DOHH2 (cell line): ENCODE measurements around the gene ACTR1B.
A peak's percentile ranks its signal among the peaks of the same experiment; 100 is the strongest.

Experiments
- H3F3A ChIP-seq: fragments of 200-600 bp; sonication (generic), shearing (Covaris generic); 2 replicates; pipeline ENCODE4 v1.6.0; 2016; ENCODE audit warnings: antibody characterized with exemption, mild to moderate bottlenecking; ENCODE audit not compliant: control insufficient read depth, insufficient read depth
- H3K27ac ChIP-seq: fragments of 200-600 bp; sonication (generic); 2 replicates; pipeline ENCODE4 v1.5.1; 2014; ENCODE audit warnings: low read depth, mild to moderate bottlenecking, low read length, moderate library complexity
- H3K27me3 ChIP-seq: fragments of 200-600 bp; sonication (generic); 2 replicates; pipeline ENCODE4 v1.6.1; 2014; ENCODE audit warnings: mild to moderate bottlenecking, low read length, mixed read lengths; ENCODE audit not compliant: control insufficient read depth
- H3K36me3 ChIP-seq: fragments of 200-600 bp; sonication (generic); 2 replicates; pipeline ENCODE4 v1.6.1; 2014; ENCODE audit warnings: mild to moderate bottlenecking, low read length, moderate library complexity, mixed read lengths; ENCODE audit not compliant: control insufficient read depth
- H3K4me1 ChIP-seq: fragments of 200-600 bp; sonication (generic); 2 replicates; pipeline ENCODE4 v1.6.1; 2014; ENCODE audit warnings: mild to moderate bottlenecking, low read length, mixed read lengths; ENCODE audit not compliant: control insufficient read depth
- H3K4me2 ChIP-seq: fragments of 200-600 bp; sonication (generic); 2 replicates; pipeline ENCODE4 v1.6.0; 2014; ENCODE audit warnings: mild to moderate bottlenecking, low read length, moderate library complexity
- H3K4me3 ChIP-seq: fragments of 200-600 bp; sonication (generic); 2 replicates; pipeline ENCODE4 v1.5.1; 2014; ENCODE audit warnings: mild to moderate bottlenecking, low read length, mixed read lengths
- H3K79me2 ChIP-seq: fragments of 200-600 bp; sonication (generic); 2 replicates; pipeline ENCODE4 v1.6.1; 2014; ENCODE audit warnings: mild to moderate bottlenecking, low read length, mixed read lengths; ENCODE audit not compliant: control insufficient read depth
- H3K9me2 ChIP-seq: fragments of 200-600 bp; sonication (generic); replicated peaks from 2 replicates; pipeline ENCODE4 v1.6.1; 2014; ENCODE audit warnings: mild to moderate bottlenecking, low read length, mixed read lengths; ENCODE audit not compliant: control insufficient read depth
- H3K9me3 ChIP-seq: fragments of 200-600 bp; sonication (generic); 2 replicates; pipeline ENCODE4 v1.6.1; 2014; ENCODE audit warnings: antibody characterized with exemption, low read length, mixed read lengths; ENCODE audit not compliant: control insufficient read depth, insufficient read depth
- H4K20me1 ChIP-seq: fragments of 200-600 bp; sonication (generic); 2 replicates; pipeline ENCODE4 v1.6.0; 2014; ENCODE audit warnings: low read depth, mild to moderate bottlenecking, antibody characterized with exemption, low read length, moderate library complexity; ENCODE audit not compliant: control insufficient read depth, insufficient read depth
- EZH2phosphoT487 ChIP-seq: fragments of 200-600 bp; sonication (generic); IDR thresholded peaks from 2 replicates; pipeline ENCODE4 v1.6.1; 2017; ENCODE audit warnings: borderline replicate concordance, mild to moderate bottlenecking, antibody characterized with exemption, low read length, moderate library complexity, mixed read lengths
- TF ChIP-seq, protein P1 (sequence below): fragments of 200-600 bp; sonication (generic); IDR thresholded peaks from one replicate; pipeline ENCODE4 v1.5.1; 2014; ENCODE audit warnings: antibody characterized with exemption, mild to moderate bottlenecking, low read depth, low read length; ENCODE audit not compliant: poor library complexity, severe bottlenecking

The ACTR1B gene

DNA sequence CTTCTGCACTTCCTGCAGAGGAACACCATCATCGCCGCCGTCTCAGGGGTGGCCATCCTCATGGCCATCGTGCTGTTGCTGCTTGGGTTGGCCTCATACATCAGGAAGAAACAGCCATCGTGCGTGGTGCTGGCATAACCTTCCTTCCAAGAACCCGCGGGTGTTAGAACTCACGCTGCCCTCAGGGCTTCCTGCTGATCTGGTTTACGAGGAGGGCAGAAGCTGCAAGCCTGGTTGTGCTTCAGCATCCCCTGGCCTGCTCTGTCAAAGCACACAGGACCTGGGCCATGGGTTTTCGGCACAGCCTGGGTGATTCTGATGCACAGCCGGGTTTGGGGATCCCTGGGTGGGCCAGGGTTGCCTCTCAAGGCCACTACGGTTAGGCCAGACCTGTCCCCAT, 37.3 kb upstream of the ACTR1B start:
- no peaks in the 10 kb centered on the region for H3K27me3 ChIP-seq
- TF ChIP-seq EZH2phosphoT487, result no peak
- TF ChIP-seq, protein P1, sequence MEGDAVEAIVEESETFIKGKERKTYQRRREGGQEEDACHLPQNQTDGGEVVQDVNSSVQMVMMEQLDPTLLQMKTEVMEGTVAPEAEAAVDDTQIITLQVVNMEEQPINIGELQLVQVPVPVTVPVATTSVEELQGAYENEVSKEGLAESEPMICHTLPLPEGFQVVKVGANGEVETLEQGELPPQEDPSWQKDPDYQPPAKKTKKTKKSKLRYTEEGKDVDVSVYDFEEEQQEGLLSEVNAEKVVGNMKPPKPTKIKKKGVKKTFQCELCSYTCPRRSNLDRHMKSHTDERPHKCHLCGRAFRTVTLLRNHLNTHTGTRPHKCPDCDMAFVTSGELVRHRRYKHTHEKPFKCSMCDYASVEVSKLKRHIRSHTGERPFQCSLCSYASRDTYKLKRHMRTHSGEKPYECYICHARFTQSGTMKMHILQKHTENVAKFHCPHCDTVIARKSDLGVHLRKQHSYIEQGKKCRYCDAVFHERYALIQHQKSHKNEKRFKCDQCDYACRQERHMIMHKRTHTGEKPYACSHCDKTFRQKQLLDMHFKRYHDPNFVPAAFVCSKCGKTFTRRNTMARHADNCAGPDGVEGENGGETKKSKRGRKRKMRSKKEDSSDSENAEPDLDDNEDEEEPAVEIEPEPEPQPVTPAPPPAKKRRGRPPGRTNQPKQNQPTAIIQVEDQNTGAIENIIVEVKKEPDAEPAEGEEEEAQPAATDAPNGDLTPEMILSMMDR, result no peak
- no peak overlapping the region for H3K4me2 ChIP-seq
- no peaks in the 10 kb centered on the region for H3F3A ChIP-seq
- no peak overlapping the region for H3K27ac ChIP-seq
- H3K4me3 ChIP-seq, result no peak overlapping the region
- no peaks in the 10 kb centered on the region for H3K9me3 ChIP-seq
- no peaks in the 10 kb centered on the region for H3K9me2 ChIP-seq
- peaks cover 18% of the 10 kb centered on the region for H3K4me1 ChIP-seq
- no peaks in the 10 kb centered on the region for H4K20me1 ChIP-seq
- H3K79me2 ChIP-seq, result no peaks in the 10 kb centered on the region
- no peaks in the 10 kb centered on the region for H3K36me3 ChIP-seq

DNA sequence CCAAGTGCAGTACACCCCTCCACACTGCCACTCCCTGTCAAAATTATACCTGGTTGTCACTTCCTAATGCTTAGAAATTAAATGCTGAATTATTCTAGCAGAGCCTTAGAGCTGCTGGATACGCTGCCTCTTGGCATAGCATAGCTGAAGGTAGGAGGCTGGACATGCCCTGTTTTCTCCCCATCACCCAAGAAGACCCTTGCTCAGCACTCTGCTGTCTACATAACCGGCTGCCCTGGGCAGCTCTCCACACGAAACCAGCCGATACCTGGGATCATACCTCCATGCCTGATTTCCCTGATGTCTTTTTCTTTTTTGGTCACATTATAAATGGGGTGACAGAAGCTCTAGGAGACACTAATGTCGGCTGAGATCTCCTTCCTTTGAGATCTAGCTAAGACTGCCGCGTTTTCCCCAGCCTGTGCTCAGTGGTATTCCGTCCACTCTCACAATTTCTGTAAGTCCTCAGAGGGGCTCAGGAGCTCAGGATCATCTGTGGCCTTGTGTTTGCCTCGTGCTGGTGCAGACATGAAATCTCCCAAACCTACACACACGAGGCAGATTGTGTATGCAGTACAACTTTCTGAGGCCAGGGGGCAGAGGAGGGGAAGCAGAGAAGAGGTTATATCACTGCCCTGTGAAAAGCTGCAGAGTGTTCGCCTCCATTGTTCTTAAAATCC, 36.1 kb upstream of the ACTR1B start:
- no peak overlapping the region for H3K4me2 ChIP-seq
- no peaks in the 10 kb centered on the region for H3F3A ChIP-seq
- H3K27me3 ChIP-seq, result no peaks in the 10 kb centered on the region
- H3K79me2 ChIP-seq, result no peaks in the 10 kb centered on the region
- H3K4me1 ChIP-seq, result peaks cover 18% of the 10 kb centered on the region
- H3K9me2 ChIP-seq, result no peaks in the 10 kb centered on the region
- no peaks in the 10 kb centered on the region for H3K36me3 ChIP-seq
- no peak overlapping the region for H3K27ac ChIP-seq
- TF ChIP-seq, protein P1, result peak; percentile 74
- no peak for TF ChIP-seq EZH2phosphoT487
- H3K4me3 ChIP-seq, result no peak overlapping the region
- no peaks in the 10 kb centered on the region for H4K20me1 ChIP-seq
- H3K9me3 ChIP-seq, result no peaks in the 10 kb centered on the region

DNA sequence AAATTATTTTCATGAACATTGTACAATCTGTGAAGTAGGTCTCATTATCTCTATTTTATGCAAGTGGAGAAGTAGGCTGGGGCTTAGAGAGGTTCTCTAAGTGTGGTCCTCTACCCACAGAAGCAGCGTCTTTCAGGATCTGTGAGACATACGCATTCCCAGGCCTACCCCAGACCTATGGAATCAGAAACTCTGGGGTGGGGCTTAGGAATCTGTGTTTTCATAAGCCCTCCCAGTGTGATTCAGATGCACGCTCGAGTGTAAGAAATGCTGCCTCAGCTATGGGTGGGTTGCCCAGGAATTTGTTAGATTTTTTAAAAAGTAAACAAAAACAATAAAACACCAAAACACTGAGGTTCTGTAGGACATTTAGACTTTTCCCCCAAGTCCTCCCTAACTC, 34.7 kb upstream of the ACTR1B start:
- Histone ChIP-seq H3K9me3 (no peaks in the 10 kb centered on the region), H3K79me2 (no peaks in the 10 kb centered on the region), H3K9me2 (no peaks in the 10 kb centered on the region), H3K4me3 (no peak overlapping the region), H3F3A (no peaks in the 10 kb centered on the region), H3K4me2 (no peak overlapping the region), H4K20me1 (no peaks in the 10 kb centered on the region), H3K4me1 (peaks cover 18% of the 10 kb centered on the region), H3K27ac (no peak overlapping the region), H3K27me3 (no peaks in the 10 kb centered on the region), H3K36me3 (no peaks in the 10 kb centered on the region)
- no peak for TF ChIP-seq EZH2phosphoT487
